Measurements from ENCODE around the gene NUAK1. TPM values are rescaled to one million over a fixed set of nuclear protein-coding genes. Genes with fewer than 3 reads are reported as not detected.

The NUAK1 gene
- polyA plus RNA-seq, 1 donor from 2014 or later: 8.3 TPM

DNA sequence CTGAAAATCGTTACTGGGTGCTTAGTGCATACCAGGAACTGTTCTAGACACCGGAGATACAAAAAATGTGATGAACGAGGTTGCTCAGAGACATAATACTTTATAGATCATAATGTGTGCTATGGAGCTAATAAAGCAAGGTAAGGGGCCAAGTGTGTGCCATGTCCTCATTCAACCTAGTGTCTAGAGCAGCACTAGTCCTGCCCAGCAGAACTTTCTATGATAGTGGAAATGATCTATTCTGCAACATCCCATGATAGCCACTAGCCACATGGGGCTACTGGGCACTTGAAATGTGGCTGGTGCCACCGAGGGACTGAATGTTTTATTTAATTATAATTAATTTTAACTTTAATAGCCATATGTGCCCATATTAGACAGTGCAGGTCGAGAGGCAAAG lies 15.6 kb downstream of the NUAK1 start:
- Histone ChIP-seq H3K9ac (ENCODE audit: low read length) (no peak overlapping the region), H3K9me3 (ENCODE audit: low read length) (no peaks in the 10 kb centered on the region), H2AFZ (ENCODE audit: low read depth, low read length) (no peak overlapping the region), H3K36me3 (ENCODE audit: insufficient read depth, low read length) (no peaks in the 10 kb centered on the region), H3K4me2 (ENCODE audit: low read length) (no peak overlapping the region), H3F3A (ENCODE audit: insufficient read depth, low read length, poor library complexity, severe bottlenecking) (no peaks in the 10 kb centered on the region), H3K27me3 (ENCODE audit: insufficient read depth, low read depth, low read length) (no peaks in the 10 kb centered on the region), H4K20me1 (ENCODE audit: insufficient read depth) (no peaks in the 10 kb centered on the region), H3K4me3 (ENCODE audit: low read length) (no peak overlapping the region), H3K27ac (ENCODE audit: low read length) (no peak overlapping the region), H3K79me2 (replicated peaks; ENCODE audit: insufficient read depth, low read length) (peaks cover 17% of the 10 kb centered on the region), H3K9me2 (ENCODE audit: insufficient read depth, low read length) (no peaks in the 10 kb centered on the region)
- TF ChIP-seq EZH2 (IDR thresholded peaks at IDR 0.05; ENCODE audit: borderline replicate concordance, insufficient read depth, low read length, poor library complexity, severe bottlenecking): no peak
- TF ChIP-seq EP300 (conservative IDR thresholded peaks at IDR 0.05; ENCODE audit: poor library complexity, severe bottlenecking): no peak
- TF ChIP-seq POLR2AphosphoS5 (IDR thresholded peaks at IDR 0.05): no peak
- TF ChIP-seq, protein P1, sequence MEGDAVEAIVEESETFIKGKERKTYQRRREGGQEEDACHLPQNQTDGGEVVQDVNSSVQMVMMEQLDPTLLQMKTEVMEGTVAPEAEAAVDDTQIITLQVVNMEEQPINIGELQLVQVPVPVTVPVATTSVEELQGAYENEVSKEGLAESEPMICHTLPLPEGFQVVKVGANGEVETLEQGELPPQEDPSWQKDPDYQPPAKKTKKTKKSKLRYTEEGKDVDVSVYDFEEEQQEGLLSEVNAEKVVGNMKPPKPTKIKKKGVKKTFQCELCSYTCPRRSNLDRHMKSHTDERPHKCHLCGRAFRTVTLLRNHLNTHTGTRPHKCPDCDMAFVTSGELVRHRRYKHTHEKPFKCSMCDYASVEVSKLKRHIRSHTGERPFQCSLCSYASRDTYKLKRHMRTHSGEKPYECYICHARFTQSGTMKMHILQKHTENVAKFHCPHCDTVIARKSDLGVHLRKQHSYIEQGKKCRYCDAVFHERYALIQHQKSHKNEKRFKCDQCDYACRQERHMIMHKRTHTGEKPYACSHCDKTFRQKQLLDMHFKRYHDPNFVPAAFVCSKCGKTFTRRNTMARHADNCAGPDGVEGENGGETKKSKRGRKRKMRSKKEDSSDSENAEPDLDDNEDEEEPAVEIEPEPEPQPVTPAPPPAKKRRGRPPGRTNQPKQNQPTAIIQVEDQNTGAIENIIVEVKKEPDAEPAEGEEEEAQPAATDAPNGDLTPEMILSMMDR (IDR thresholded peaks at IDR 0.05; ENCODE audit: poor library complexity, severe bottlenecking): no peak
- TF ChIP-seq, protein P2, sequence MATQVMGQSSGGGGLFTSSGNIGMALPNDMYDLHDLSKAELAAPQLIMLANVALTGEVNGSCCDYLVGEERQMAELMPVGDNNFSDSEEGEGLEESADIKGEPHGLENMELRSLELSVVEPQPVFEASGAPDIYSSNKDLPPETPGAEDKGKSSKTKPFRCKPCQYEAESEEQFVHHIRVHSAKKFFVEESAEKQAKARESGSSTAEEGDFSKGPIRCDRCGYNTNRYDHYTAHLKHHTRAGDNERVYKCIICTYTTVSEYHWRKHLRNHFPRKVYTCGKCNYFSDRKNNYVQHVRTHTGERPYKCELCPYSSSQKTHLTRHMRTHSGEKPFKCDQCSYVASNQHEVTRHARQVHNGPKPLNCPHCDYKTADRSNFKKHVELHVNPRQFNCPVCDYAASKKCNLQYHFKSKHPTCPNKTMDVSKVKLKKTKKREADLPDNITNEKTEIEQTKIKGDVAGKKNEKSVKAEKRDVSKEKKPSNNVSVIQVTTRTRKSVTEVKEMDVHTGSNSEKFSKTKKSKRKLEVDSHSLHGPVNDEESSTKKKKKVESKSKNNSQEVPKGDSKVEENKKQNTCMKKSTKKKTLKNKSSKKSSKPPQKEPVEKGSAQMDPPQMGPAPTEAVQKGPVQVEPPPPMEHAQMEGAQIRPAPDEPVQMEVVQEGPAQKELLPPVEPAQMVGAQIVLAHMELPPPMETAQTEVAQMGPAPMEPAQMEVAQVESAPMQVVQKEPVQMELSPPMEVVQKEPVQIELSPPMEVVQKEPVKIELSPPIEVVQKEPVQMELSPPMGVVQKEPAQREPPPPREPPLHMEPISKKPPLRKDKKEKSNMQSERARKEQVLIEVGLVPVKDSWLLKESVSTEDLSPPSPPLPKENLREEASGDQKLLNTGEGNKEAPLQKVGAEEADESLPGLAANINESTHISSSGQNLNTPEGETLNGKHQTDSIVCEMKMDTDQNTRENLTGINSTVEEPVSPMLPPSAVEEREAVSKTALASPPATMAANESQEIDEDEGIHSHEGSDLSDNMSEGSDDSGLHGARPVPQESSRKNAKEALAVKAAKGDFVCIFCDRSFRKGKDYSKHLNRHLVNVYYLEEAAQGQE (IDR thresholded peaks at IDR 0.05; ENCODE audit: borderline replicate concordance): no peak
- TF ChIP-seq MXI1 (conservative IDR thresholded peaks at IDR 0.05; ENCODE audit: poor library complexity, severe bottlenecking): no peak
- no peak for TF ChIP-seq SMC3 (conservative IDR thresholded peaks at IDR 0.05; ENCODE audit: poor library complexity)
- TF ChIP-seq TAF1 (IDR thresholded peaks at IDR 0.05; ENCODE audit: low read depth): no peak
- TF ChIP-seq RAD21 (conservative IDR thresholded peaks at IDR 0.05): no peak

DNA sequence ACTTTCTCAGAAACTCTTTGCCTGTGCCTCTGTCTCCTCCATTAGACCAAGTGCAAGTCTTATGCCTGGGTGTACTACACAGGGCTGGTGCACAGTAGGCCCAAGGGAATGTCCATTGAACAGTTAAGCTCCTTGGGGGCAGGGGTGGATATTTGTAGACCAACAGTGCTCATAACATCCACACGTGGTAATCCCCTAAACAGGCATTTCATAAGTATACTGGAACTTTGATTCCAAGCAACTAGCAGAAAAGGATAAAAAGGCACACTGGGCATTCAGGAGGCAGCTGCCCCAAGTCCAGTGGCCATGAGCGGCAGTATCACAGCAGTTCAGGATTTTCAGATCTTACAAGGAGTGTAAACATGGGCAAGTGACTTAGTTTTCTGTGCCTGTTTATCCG lies 16.8 kb downstream of the NUAK1 start:
- no peaks in the 10 kb centered on the region for H3K36me3 ChIP-seq (ENCODE audit: insufficient read depth, low read length)
- H3K27ac ChIP-seq (ENCODE audit: low read length): no peak overlapping the region

More for the DNA sequence above, 16.8 kb downstream of the NUAK1 start:
- TF ChIP-seq SMC3 (conservative IDR thresholded peaks at IDR 0.05; ENCODE audit: poor library complexity) (no peak), EP300 (conservative IDR thresholded peaks at IDR 0.05; ENCODE audit: poor library complexity, severe bottlenecking) (no peak), RAD21 (conservative IDR thresholded peaks at IDR 0.05) (no peak), POLR2AphosphoS5 (IDR thresholded peaks at IDR 0.05) (no peak), TAF1 (IDR thresholded peaks at IDR 0.05; ENCODE audit: low read depth) (no peak), EZH2 (IDR thresholded peaks at IDR 0.05; ENCODE audit: borderline replicate concordance, insufficient read depth, low read length, poor library complexity, severe bottlenecking) (no peak), MXI1 (conservative IDR thresholded peaks at IDR 0.05; ENCODE audit: poor library complexity, severe bottlenecking) (no peak)
- TF ChIP-seq, protein P2 (IDR thresholded peaks at IDR 0.05; ENCODE audit: borderline replicate concordance): no peak
- TF ChIP-seq, protein P1 (IDR thresholded peaks at IDR 0.05; ENCODE audit: poor library complexity, severe bottlenecking): no peak
- H2AFZ ChIP-seq (ENCODE audit: low read depth, low read length): no peak overlapping the region
- peaks cover 19% of the 10 kb centered on the region for H3K79me2 ChIP-seq (replicated peaks; ENCODE audit: insufficient read depth, low read length)
- no peak overlapping the region for H3K4me2 ChIP-seq (ENCODE audit: low read length)
- no peaks in the 10 kb centered on the region for H3K9me2 ChIP-seq (ENCODE audit: insufficient read depth, low read length)
- H3K27me3 ChIP-seq (ENCODE audit: insufficient read depth, low read depth, low read length): no peaks in the 10 kb centered on the region
- H3K9ac ChIP-seq (ENCODE audit: low read length): no peak overlapping the region
- H3F3A ChIP-seq (ENCODE audit: insufficient read depth, low read length, poor library complexity, severe bottlenecking): no peaks in the 10 kb centered on the region
- no peaks in the 10 kb centered on the region for H4K20me1 ChIP-seq (ENCODE audit: insufficient read depth)
- no peaks in the 10 kb centered on the region for H3K9me3 ChIP-seq (ENCODE audit: low read length)
- H3K4me3 ChIP-seq (ENCODE audit: low read length): no peak overlapping the region
